COLO668 (cell line): ENCODE data around the gene SNAP23.
A peak's percentile ranks its signal among the peaks of the same experiment; 100 is the strongest.
"Not testable (repeated sequence)": the region's sequence is repeated elsewhere in the genome, so short reads cannot be mapped to it uniquely, and the experiment has no call there.

Source experiments
- DNase-seq: peaks from one replicate; lab custom pipeline; 2025; ENCODE audit not compliant: unreplicated experiment; lab: John Stamatoyannopoulos, UW

Gene SNAP23

GRCh38 chr15:42556550-42557207, 61.2 kb downstream of the SNAP23 start:
- DNase-seq: not testable (repeated sequence)

- DNase-seq: no peak
These were observed 63.3 kb downstream of the SNAP23 start for GRCh38 chr15:42558739-42559138.

- DNase-seq: peak; percentile 99
These were observed 80.0 kb downstream of the SNAP23 start, which contains the start of gene STARD9 for GRCh38 chr15:42575188-42576039. STARD9 (plus strand) TSS chr15:42575606; CDS start chr15:42575716, 110 bp downstream.

GRCh38 chr15:42576040-42576594, 80.7 kb downstream of the SNAP23 start:
- DNase-seq: no peak

- DNase-seq: no peak
These were observed 81.3 kb downstream of the SNAP23 start for GRCh38 chr15:42576776-42577175.

GRCh38 chr15:42577514-42578031, 82.1 kb downstream of the SNAP23 start:
- DNase-seq: no peak

- DNase-seq: no peak
These were observed 83.6 kb downstream of the SNAP23 start for GRCh38 chr15:42578984-42579537.

- DNase-seq: peak; percentile 89
These were observed 85.9 kb downstream of the SNAP23 start for GRCh38 chr15:42581272-42581730.
